WTC11 (cell line): Measurements from ENCODE around the gene CISD2. TPM values are rescaled to one million over a fixed set of nuclear protein-coding genes. Genes with fewer than 3 reads are reported as not detected.

ENCODE experiments used
- ELF4 ChIP-seq: sonication (generic); formaldehyde crosslinking; IDR thresholded peaks from 2 replicates; pipeline ENCODE4 v1.8.1; 2022; ENCODE audit warnings: low read depth, mild to moderate bottlenecking, moderate library complexity, missing genetic modification reagents
- EMX1 ChIP-seq: fragments of 250-450 bp; sonication (Bioruptor Pico); IDR thresholded peaks from 2 replicates; pipeline ENCODE4 v1.8.0; 2021; ENCODE audit warnings: mild to moderate bottlenecking
- ETV6 ChIP-seq: sonication (generic); formaldehyde crosslinking; IDR thresholded peaks from 2 replicates; pipeline ENCODE4 v1.8.1; 2022; ENCODE audit warnings: mild to moderate bottlenecking, missing genetic modification reagents
- FOXK1 ChIP-seq: sonication (generic); formaldehyde crosslinking; IDR thresholded peaks from 2 replicates; pipeline ENCODE4 v1.8.0; 2022; ENCODE audit warnings: mild to moderate bottlenecking, moderate library complexity, missing genetic modification reagents
- FOXP1 ChIP-seq: sonication (generic); formaldehyde crosslinking; IDR thresholded peaks from 2 replicates; pipeline ENCODE4 v1.8.0; 2022; ENCODE audit warnings: missing genetic modification reagents, mild to moderate bottlenecking, moderate library complexity, borderline replicate concordance
- GRHL2 ChIP-seq: fragments of 250-450 bp; sonication (Bioruptor Pico); IDR thresholded peaks from 2 replicates; pipeline ENCODE4 v1.8.0; 2022; ENCODE audit warnings: mild to moderate bottlenecking, moderate library complexity; ENCODE audit not compliant: insufficient replicate concordance, severe bottlenecking
- JAZF1 ChIP-seq: fragments of 250-450 bp; sonication (Bioruptor Pico); IDR thresholded peaks from 2 replicates; pipeline ENCODE4 v1.9.0; 2021; ENCODE audit warnings: moderate library complexity, mild to moderate bottlenecking, inconsistent platforms
- NR1H2 ChIP-seq: sonication (generic); formaldehyde crosslinking; IDR thresholded peaks from 2 replicates; pipeline ENCODE4 v1.9.0; 2021; ENCODE audit warnings: mild to moderate bottlenecking, moderate library complexity, missing genetic modification reagents
- PREB ChIP-seq: sonication (generic); formaldehyde crosslinking; IDR thresholded peaks from 2 replicates; pipeline ENCODE4 v1.8.1; 2022; ENCODE audit warnings: mild to moderate bottlenecking, missing genetic modification reagents, moderate library complexity, borderline replicate concordance
- RELA ChIP-seq: sonication (generic); formaldehyde crosslinking; IDR thresholded peaks from 2 replicates; pipeline ENCODE4 v1.8.1; 2022; ENCODE audit warnings: missing genetic modification reagents, mild to moderate bottlenecking, borderline replicate concordance
- SMAD4 ChIP-seq: sonication (generic); formaldehyde crosslinking; IDR thresholded peaks from 2 replicates; pipeline ENCODE4 v1.8.0; 2022; ENCODE audit warnings: mild to moderate bottlenecking, missing genetic modification reagents
- STAT6 ChIP-seq: sonication (generic); formaldehyde crosslinking; conservative IDR thresholded peaks from 2 replicates; pipeline ENCODE4 v1.8.1; 2023; ENCODE audit warnings: mild to moderate bottlenecking, low read depth, missing genetic modification reagents, moderate library complexity
- TEAD4 ChIP-seq: sonication (generic); formaldehyde crosslinking; IDR thresholded peaks from 2 replicates; pipeline ENCODE4 v1.8.0; 2022; ENCODE audit warnings: mild to moderate bottlenecking, missing genetic modification reagents
- ZNF281 ChIP-seq: sonication (generic); formaldehyde crosslinking; IDR thresholded peaks from 2 replicates; pipeline ENCODE4 v1.8.0; 2023; ENCODE audit warnings: mild to moderate bottlenecking, missing genetic modification reagents
- ZNF416 ChIP-seq: fragments of 250-450 bp; sonication (Bioruptor Pico); IDR thresholded peaks from 2 replicates; pipeline ENCODE4 v1.9.0; 2021; ENCODE audit warnings: mild to moderate bottlenecking, inconsistent platforms
- ZNF423 ChIP-seq: fragments of 250-450 bp; sonication (Bioruptor Pico); IDR thresholded peaks from 2 replicates; pipeline ENCODE4 v2.1.2; 2022; ENCODE audit warnings: mild to moderate bottlenecking, moderate library complexity
- total RNA-seq: library from RNA; stranded (reverse); gene quantifications from 3 replicates; pipeline ENCODE4 v1.2.3, GENCODE V29; 2021
- TF ChIP-seq, protein P1 (sequence below): fragments of 250-450 bp; sonication (Bioruptor Pico); IDR thresholded peaks from 2 replicates; pipeline ENCODE4 v2.1.2; 2022; ENCODE audit warnings: mild to moderate bottlenecking, moderate library complexity
- TF ChIP-seq, protein P2 (sequence below): fragments of 250-450 bp; sonication (Bioruptor Pico); IDR thresholded peaks from 2 replicates; pipeline ENCODE4 v1.8.0; 2021; ENCODE audit warnings: mild to moderate bottlenecking
- TF ChIP-seq, protein P3 (sequence below): fragments of 250-450 bp; sonication (Bioruptor Pico); IDR thresholded peaks from 2 replicates; pipeline ENCODE4 v1.9.0; 2021; ENCODE audit warnings: mild to moderate bottlenecking
- TF ChIP-seq, protein P4 (sequence below): fragments of 200-600 bp; IDR thresholded peaks from 2 replicates; pipeline ENCODE4 v1.8.0; 2022; ENCODE audit warnings: antibody characterized with exemption
- TF ChIP-seq, protein P5 (sequence below): fragments of 250-450 bp; sonication (Bioruptor Pico); IDR thresholded peaks from 2 replicates; pipeline ENCODE4 v1.9.0; 2021; ENCODE audit warnings: moderate library complexity, mild to moderate bottlenecking, inconsistent platforms, borderline replicate concordance
- TF ChIP-seq, protein P6 (sequence below): sonication (generic); formaldehyde crosslinking; conservative IDR thresholded peaks from 2 replicates; pipeline ENCODE4 v1.8.1; 2022; ENCODE audit warnings: mild to moderate bottlenecking, missing genetic modification reagents

CISD2 gene
- total RNA-seq, 1 experiment from 2014 or later, result 30.0 TPM

DNA sequence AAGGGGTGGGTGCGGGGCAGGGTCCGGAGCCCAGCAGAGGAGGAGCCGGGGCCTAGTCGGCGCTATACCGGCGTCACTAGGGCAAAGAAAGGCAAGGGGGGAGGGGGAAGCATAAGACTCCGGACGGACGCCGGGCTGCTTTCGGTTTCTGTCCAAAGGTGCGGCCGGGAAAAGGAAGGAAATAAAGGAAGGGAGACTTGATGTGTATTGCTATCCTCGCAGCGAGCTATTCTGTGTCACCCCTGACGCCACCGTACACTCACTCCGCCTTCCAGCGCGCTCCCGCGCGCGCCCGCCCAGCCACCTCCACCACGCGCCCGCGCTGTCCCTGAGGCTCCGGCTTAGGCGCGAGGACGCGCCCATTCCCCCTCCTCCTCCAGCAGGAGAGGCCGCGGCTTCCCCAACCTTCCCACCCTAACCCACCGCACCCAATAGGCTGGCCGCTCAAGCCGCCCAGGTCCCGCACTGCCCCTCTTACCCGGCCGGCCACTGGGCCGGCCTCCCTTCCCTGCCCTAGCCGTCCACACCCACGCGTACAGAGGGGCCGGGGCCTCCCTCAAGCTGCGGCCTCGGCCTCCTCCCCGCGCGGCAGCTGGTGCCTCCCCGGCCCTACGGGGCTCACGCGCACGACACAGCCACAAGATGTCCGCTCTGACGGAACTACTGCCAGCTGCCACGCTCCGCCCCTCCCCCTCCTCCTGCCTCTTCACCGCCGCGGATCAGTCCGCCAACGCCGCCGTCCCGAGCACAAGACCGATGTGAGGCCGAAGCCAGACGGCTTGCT, 41.7 kb upstream of the CISD2 start, which contains the start of gene UBE2D3 (continued):
- TF ChIP-seq STAT6 (CRISPR knock-in tag), result no peak
- TF ChIP-seq, protein P1, sequence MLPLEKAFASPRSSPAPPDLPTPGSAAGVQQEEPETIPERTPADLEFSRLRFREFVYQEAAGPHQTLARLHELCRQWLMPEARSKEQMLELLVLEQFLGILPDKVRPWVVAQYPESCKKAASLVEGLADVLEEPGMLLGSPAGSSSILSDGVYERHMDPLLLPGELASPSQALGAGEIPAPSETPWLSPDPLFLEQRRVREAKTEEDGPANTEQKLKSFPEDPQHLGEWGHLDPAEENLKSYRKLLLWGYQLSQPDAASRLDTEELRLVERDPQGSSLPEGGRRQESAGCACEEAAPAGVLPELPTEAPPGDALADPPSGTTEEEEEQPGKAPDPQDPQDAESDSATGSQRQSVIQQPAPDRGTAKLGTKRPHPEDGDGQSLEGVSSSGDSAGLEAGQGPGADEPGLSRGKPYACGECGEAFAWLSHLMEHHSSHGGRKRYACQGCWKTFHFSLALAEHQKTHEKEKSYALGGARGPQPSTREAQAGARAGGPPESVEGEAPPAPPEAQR (CRISPR knock-in tag), result no peak
- TF ChIP-seq PREB (CRISPR knock-in tag), result no peak
- TF ChIP-seq ZNF281 (CRISPR knock-in tag), result peak; percentile 98
- TF ChIP-seq, protein P2, sequence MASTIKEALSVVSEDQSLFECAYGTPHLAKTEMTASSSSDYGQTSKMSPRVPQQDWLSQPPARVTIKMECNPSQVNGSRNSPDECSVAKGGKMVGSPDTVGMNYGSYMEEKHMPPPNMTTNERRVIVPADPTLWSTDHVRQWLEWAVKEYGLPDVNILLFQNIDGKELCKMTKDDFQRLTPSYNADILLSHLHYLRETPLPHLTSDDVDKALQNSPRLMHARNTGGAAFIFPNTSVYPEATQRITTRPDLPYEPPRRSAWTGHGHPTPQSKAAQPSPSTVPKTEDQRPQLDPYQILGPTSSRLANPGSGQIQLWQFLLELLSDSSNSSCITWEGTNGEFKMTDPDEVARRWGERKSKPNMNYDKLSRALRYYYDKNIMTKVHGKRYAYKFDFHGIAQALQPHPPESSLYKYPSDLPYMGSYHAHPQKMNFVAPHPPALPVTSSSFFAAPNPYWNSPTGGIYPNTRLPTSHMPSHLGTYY (CRISPR knock-in tag), result 0 out of 2 replicates have a peak, but pooled peaks have one; percentile 69
- TF ChIP-seq, protein P3, sequence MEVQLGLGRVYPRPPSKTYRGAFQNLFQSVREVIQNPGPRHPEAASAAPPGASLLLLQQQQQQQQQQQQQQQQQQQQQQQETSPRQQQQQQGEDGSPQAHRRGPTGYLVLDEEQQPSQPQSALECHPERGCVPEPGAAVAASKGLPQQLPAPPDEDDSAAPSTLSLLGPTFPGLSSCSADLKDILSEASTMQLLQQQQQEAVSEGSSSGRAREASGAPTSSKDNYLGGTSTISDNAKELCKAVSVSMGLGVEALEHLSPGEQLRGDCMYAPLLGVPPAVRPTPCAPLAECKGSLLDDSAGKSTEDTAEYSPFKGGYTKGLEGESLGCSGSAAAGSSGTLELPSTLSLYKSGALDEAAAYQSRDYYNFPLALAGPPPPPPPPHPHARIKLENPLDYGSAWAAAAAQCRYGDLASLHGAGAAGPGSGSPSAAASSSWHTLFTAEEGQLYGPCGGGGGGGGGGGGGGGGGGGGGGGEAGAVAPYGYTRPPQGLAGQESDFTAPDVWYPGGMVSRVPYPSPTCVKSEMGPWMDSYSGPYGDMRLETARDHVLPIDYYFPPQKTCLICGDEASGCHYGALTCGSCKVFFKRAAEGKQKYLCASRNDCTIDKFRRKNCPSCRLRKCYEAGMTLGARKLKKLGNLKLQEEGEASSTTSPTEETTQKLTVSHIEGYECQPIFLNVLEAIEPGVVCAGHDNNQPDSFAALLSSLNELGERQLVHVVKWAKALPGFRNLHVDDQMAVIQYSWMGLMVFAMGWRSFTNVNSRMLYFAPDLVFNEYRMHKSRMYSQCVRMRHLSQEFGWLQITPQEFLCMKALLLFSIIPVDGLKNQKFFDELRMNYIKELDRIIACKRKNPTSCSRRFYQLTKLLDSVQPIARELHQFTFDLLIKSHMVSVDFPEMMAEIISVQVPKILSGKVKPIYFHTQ (CRISPR knock-in tag), result peak; percentile 29; the same call in 1 of the 2 replicates
- TF ChIP-seq, protein P4, sequence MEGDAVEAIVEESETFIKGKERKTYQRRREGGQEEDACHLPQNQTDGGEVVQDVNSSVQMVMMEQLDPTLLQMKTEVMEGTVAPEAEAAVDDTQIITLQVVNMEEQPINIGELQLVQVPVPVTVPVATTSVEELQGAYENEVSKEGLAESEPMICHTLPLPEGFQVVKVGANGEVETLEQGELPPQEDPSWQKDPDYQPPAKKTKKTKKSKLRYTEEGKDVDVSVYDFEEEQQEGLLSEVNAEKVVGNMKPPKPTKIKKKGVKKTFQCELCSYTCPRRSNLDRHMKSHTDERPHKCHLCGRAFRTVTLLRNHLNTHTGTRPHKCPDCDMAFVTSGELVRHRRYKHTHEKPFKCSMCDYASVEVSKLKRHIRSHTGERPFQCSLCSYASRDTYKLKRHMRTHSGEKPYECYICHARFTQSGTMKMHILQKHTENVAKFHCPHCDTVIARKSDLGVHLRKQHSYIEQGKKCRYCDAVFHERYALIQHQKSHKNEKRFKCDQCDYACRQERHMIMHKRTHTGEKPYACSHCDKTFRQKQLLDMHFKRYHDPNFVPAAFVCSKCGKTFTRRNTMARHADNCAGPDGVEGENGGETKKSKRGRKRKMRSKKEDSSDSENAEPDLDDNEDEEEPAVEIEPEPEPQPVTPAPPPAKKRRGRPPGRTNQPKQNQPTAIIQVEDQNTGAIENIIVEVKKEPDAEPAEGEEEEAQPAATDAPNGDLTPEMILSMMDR, result no peak
- 0 out of 2 replicates have a peak, but pooled peaks have one; percentile 15 for TF ChIP-seq SMAD4 (CRISPR knock-in tag)
- TF ChIP-seq, protein P5, sequence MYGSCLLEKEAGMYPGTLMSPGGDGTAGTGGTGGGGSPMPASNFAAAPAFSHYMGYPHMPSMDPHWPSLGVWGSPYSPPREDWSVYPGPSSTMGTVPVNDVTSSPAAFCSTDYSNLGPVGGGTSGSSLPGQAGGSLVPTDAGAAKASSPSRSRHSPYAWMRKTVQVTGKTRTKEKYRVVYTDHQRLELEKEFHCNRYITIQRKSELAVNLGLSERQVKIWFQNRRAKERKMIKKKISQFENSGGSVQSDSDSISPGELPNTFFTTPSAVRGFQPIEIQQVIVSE (CRISPR knock-in tag), result no peak
- TF ChIP-seq ETV6, result 0 out of 2 replicates have a peak, but pooled peaks have one; percentile 7
- TF ChIP-seq GRHL2 (CRISPR knock-in tag), result no peak
- TF ChIP-seq FOXK1 (CRISPR knock-in tag), result 0 out of 2 replicates have a peak, but pooled peaks have one; percentile 34
- peak; percentile 68; the same call in 1 of the 2 replicates for TF ChIP-seq ZNF416 (CRISPR knock-in tag)
- TF ChIP-seq NR1H2, result no peak
- TF ChIP-seq RELA (CRISPR knock-in tag), result peak; percentile 71; the same call in 1 of the 2 replicates
- no peak for TF ChIP-seq TEAD4
- no peak for TF ChIP-seq ZNF423
- peak; percentile 95 for TF ChIP-seq FOXP1
- TF ChIP-seq JAZF1 (CRISPR knock-in tag), result no peak
- TF ChIP-seq EMX1, result peak; percentile 76; the same call in 1 of the 2 replicates
- TF ChIP-seq ELF4 (CRISPR knock-in tag), result no peak
- TF ChIP-seq, protein P6, sequence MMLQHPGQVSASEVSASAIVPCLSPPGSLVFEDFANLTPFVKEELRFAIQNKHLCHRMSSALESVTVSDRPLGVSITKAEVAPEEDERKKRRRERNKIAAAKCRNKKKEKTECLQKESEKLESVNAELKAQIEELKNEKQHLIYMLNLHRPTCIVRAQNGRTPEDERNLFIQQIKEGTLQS (CRISPR knock-in tag), result 0 out of 2 replicates have a peak, but pooled peaks have one; percentile 43
